Natural killer cell (primary cell): Measurements from ENCODE around the gene HMGA1. TPM values are rescaled to one million over a fixed set of nuclear protein-coding genes. Genes with fewer than 3 reads are reported as not detected.

Source experiments
- ATAC-seq, 3 donors: fragments of 150-1000 bp in 2 of 3; fragments of 200-7000 bp in 1 of 3; cut with Tn5 transposase; 1 replicate in 1 of 3; 2 replicates in 2 of 3; pipeline ENCODE4 v1.10.0; 2021; ENCODE audit warnings: mild to moderate bottlenecking in 2 of 3, moderate library complexity in 2 of 3
- DNase-seq, 2 donors: peaks; one replicate each; pipeline versions ENCODE4 v3.0.0 to v3.0.0-alpha.2; 2013 to 2021; ENCODE audit warnings: mixed read lengths in 1 of 2
- H3K27ac ChIP-seq: one replicate; pipeline ENCODE4 v1.5.1; 2013; ENCODE audit warnings: mild to moderate bottlenecking, low read length
- H3K27me3 ChIP-seq: one replicate; pipeline ENCODE4 v1.6.1; 2013; ENCODE audit warnings: low read length; ENCODE audit not compliant: control insufficient read depth, insufficient read depth
- H3K36me3 ChIP-seq: one replicate; pipeline ENCODE4 v1.6.1; 2013; ENCODE audit warnings: low read length; ENCODE audit not compliant: control insufficient read depth, insufficient read depth
- H3K4me1 ChIP-seq: one replicate; pipeline ENCODE4 v1.6.1; 2013; ENCODE audit warnings: low read length; ENCODE audit not compliant: control insufficient read depth, insufficient read depth
- H3K4me3 ChIP-seq: one replicate; pipeline ENCODE4 v1.5.1; 2013; ENCODE audit warnings: low read length
- H3K9me3 ChIP-seq: one replicate; pipeline ENCODE4 v1.6.1; 2013; ENCODE audit warnings: low read length; ENCODE audit not compliant: control insufficient read depth, insufficient read depth
- H3K27ac Mint-ChIP-seq, 2 donors: one replicate each; pipeline ENCODE4 v1.8.0; 2022; ENCODE audit warnings: mild to moderate bottlenecking in 2 of 2, mixed read lengths in 2 of 2, moderate library complexity in 1 of 2
- H3K27me3 Mint-ChIP-seq, 2 donors: one replicate each; pipeline ENCODE4 v1.8.0; 2022; ENCODE audit warnings: low read depth in 2 of 2, mixed read lengths in 2 of 2
- H3K36me3 Mint-ChIP-seq: one replicate; pipeline ENCODE4 v1.8.0; 2022; ENCODE audit warnings: mixed read lengths
- H3K4me1 Mint-ChIP-seq, 2 donors: one replicate each; pipeline ENCODE4 v1.8.0; 2022; ENCODE audit warnings: mixed read lengths in 2 of 2
- H3K4me3 Mint-ChIP-seq: one replicate; pipeline ENCODE4 v1.8.0; 2022; ENCODE audit warnings: mild to moderate bottlenecking, moderate library complexity, mixed read lengths
- H3K9me3 Mint-ChIP-seq, 2 donors: one replicate each; pipeline ENCODE4 v1.8.0; 2022; ENCODE audit warnings: mixed read lengths in 2 of 2
- WGBS: methylation state at CpG from one replicate; pipeline ENCODE4 v1.1.7; 2013; ENCODE audit warnings: missing lambda C conversion rate; ENCODE audit not compliant: insufficient coverage; 5-methylcytosine and 5-hydroxymethylcytosine counted together
- intact Hi-C: fragments of 100-400 bp; cut with micrococcal nuclease; formaldehyde crosslinking; loops from one replicate; pipeline ENCODE4 v1.14.2; 2022
- total RNA-seq, 4 donors: library from RNA; stranded (reverse); fragments of 120-200 nt in 1 of 4; gene quantifications; one replicate each; pipeline versions ENCODE4 v1.2.3 to v1.2.4, GENCODE V29; 2013 to 2022
- TF ChIP-seq, protein P1 (sequence below): fragments of 200-600 bp; IDR thresholded peaks from one replicate; pipeline ENCODE4 v1.8.0; 2022; ENCODE audit warnings: antibody characterized with exemption

HMGA1 gene
- total RNA-seq, 3 donors from 2014 or later (not counting 1 experiment from before 2014, with no cell fraction given): 63.1 to 84.2 (median 77.3) TPM

DNA sequence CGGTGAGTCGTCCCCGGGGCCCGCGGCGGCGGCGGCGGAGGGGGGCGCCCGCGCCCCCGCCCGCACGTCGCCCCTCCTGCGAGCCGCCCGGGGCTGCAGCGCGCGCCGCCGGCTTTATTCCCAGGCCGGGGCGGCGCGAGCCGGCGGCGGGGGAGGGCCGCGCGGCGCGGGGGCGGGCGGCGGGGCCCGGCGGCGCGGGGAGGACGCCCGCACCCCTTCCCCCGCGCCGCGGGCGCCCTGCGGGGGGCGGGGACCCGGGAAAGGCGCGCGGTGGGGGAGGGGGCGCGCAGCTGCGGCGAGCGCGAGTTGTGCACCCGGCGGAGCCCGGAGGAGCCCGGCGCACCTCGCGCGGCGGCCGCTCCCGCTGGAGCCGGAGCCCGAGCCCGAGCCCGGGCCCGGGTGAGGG, 646 bp downstream of the HMGA1 start:
- WGBS: under 1% methylated on average over 78 of the region's 78 CpGs
- Mint-ChIP-seq H3K9me3 (no peaks in the 10 kb centered on the region), H3K36me3 (no peaks in the 10 kb centered on the region), H3K27me3 (no peaks in the 10 kb centered on the region), H3K4me1 (peaks cover 20 to 21% of the 10 kb centered on the region in 2 donors), H3K4me3 (no peak overlapping the region), H3K27ac (peak overlapping the region; percentile 96 to 97)
- H3K27me3 ChIP-seq: no peaks in the 10 kb centered on the region
- H3K27ac ChIP-seq: peak overlapping the region; percentile 85
- DNase-seq: peak in 1 of 2 donors; percentile 67
- TF ChIP-seq, protein P1, sequence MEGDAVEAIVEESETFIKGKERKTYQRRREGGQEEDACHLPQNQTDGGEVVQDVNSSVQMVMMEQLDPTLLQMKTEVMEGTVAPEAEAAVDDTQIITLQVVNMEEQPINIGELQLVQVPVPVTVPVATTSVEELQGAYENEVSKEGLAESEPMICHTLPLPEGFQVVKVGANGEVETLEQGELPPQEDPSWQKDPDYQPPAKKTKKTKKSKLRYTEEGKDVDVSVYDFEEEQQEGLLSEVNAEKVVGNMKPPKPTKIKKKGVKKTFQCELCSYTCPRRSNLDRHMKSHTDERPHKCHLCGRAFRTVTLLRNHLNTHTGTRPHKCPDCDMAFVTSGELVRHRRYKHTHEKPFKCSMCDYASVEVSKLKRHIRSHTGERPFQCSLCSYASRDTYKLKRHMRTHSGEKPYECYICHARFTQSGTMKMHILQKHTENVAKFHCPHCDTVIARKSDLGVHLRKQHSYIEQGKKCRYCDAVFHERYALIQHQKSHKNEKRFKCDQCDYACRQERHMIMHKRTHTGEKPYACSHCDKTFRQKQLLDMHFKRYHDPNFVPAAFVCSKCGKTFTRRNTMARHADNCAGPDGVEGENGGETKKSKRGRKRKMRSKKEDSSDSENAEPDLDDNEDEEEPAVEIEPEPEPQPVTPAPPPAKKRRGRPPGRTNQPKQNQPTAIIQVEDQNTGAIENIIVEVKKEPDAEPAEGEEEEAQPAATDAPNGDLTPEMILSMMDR: no peak
- intact Hi-C loops: loop anchor here (5.0 kb wide), 1 partner anchor 155 kb away; the partner anchor contains the start of gene NUDT3
- peak in 1 of 3 donors; percentile 0 for ATAC-seq
- H3K9me3 ChIP-seq: no peaks in the 10 kb centered on the region
- peak overlapping the region; percentile 77 for H3K4me3 ChIP-seq
- peaks cover 23% of the 10 kb centered on the region for H3K4me1 ChIP-seq
- H3K36me3 ChIP-seq: peaks cover 17% of the 10 kb centered on the region

- ATAC-seq (peak in 1 of 3 donors; percentile 7), DNase-seq (peak; percentile 65 to 84)
- TF ChIP-seq, protein P1: peak; percentile 22
- intact Hi-C loops: loop anchor here (5.0 kb wide), 1 partner anchor 154 kb away; the partner anchor contains the start of gene NUDT3
- Mint-ChIP-seq H3K27ac (peak overlapping the region; percentile 71 to 81), H3K9me3 (no peaks in the 10 kb centered on the region), H3K27me3 (no peaks in the 10 kb centered on the region), H3K4me3 (peak overlapping the region; percentile 90), H3K36me3 (no peaks in the 10 kb centered on the region), H3K4me1 (peaks cover 21 to 24% of the 10 kb centered on the region in 2 donors)
- WGBS: under 1% methylated on average over 58 of the region's 64 CpGs
- H3K27me3 ChIP-seq: no peaks in the 10 kb centered on the region
- H3K9me3 ChIP-seq: no peaks in the 10 kb centered on the region
- H3K36me3 ChIP-seq: peaks cover 19% of the 10 kb centered on the region
- H3K27ac ChIP-seq: peak overlapping the region; percentile 85
- H3K4me1 ChIP-seq: peaks cover 23% of the 10 kb centered on the region
- H3K4me3 ChIP-seq: peak overlapping the region; percentile 77
Observed at GRCh38 chr6:34237722-34238584, 1.3 kb downstream of the HMGA1 start.

DNA sequence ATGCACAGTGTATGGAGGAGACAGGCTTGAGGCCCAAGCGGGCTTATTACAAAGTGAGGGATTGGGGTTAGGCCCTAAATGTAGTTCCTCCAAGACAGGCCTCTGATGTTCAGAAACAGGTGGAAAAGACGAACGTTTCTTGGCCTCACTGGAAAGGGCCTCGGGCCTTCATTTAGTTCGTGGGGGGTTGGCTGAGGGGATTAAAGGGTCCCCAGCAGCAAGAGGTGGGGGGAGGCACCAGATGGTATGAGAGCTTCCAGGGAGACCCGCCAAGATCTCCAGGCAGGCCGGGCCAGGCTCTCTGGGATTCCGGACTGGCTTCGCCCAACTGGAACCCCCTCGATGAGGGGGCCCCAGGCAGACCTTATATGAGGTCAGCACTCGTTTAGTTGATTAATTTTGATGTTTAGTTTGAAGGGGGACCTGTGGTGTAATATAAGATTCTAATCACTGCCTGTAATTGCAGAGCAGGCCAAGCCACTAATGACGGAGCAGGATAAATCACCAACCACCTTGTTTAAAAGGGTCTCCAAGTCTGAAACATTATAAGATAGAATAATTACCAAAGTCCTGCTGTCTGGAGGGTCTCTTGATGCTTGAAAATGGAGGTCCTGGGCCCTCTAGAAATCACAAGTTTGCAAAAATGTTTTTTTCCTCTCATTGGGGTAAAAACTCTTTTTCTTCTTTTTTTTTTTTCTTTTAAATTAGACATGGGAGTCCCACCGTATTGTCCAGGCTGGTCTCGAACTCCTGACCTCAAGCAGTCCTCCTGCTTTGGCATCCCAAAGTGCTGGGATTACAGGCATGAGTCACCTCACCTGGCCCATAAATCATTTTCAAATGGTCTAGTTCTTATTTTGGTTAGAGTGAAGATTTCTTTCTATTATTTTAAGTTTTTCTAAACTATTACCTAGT, 2.2 kb downstream of the HMGA1 start:
- Histone ChIP-seq H3K27me3 (no peaks in the 10 kb centered on the region), H3K4me3 (peak overlapping the region; percentile 77), H3K27ac (peak overlapping the region; percentile 30), H3K36me3 (peaks cover 24% of the 10 kb centered on the region), H3K4me1 (peaks cover 23% of the 10 kb centered on the region), H3K9me3 (no peaks in the 10 kb centered on the region)
- peak overlapping the region; percentile 71 to 81 for H3K27ac Mint-ChIP-seq
- ATAC-seq (no peak), DNase-seq (no peak)
- no peaks in the 10 kb centered on the region for H3K9me3 Mint-ChIP-seq
- no peaks in the 10 kb centered on the region for H3K36me3 Mint-ChIP-seq
- no peaks in the 10 kb centered on the region for H3K27me3 Mint-ChIP-seq
- WGBS: 70% methylated on average over 14 of the region's 14 CpGs
- H3K4me3 Mint-ChIP-seq: peak overlapping the region; percentile 75
- TF ChIP-seq, protein P1: no peak
- H3K4me1 Mint-ChIP-seq: peaks cover 20 to 30% of the 10 kb centered on the region in 2 donors
- intact Hi-C loops: loop anchor here (5.0 kb wide), 1 partner anchor 153 kb away; the partner anchor contains the start of gene NUDT3
